ENCODE results near the gene FCRLA.
"Not testable (repeated sequence)": the region's sequence is repeated elsewhere in the genome, so short reads cannot be mapped to it uniquely, and the experiment has no call there.

GRCh38 chr1:161693020-161693712 is 13.9 kb upstream of the FCRLA start:
- TF ChIP-seq CTCF (conservative IDR thresholded peaks at IDR 0.05; ENCODE audit: low read length); EZH2phosphoT487 (IDR thresholded peaks at IDR 0.05; ENCODE audit: borderline replicate concordance, low read depth, low read length): not testable (repeated sequence)

Data from OCI-LY7 (cell line).